Stimulated activated naive B cell treated with anti-CD40 and anti-IgM and Interleukin-4, amounts not matched to agents 10 μg/mL and 1 μg/mL and 100 μg/mL, for 72 hours (primary cell): Measurements from ENCODE around the gene SLC13A5.
A peak's percentile ranks its signal among the peaks of the same experiment; 100 is the strongest.

ENCODE experiments used
- ATAC-seq, 2 donors: fragments of 150-1000 bp; cut with Tn5 transposase; replicated peaks; 2 replicates each; pipeline ENCODE4 v1.10.0; 2021; ENCODE audit warnings: moderate library complexity in 1 of 2
- DNase-seq: peaks from one replicate; pipeline ENCODE4 v3.0.0; 2021
- H3K27ac Mint-ChIP-seq: one replicate; pipeline ENCODE4 v1.8.0; 2022; ENCODE audit warnings: mild to moderate bottlenecking, mixed read lengths
- H3K27me3 Mint-ChIP-seq, 2 donors: one replicate each; pipeline ENCODE4 v1.8.0; 2022; ENCODE audit warnings: mixed read lengths in 2 of 2
- H3K36me3 Mint-ChIP-seq, 2 donors: one replicate each; pipeline ENCODE4 v1.8.0; 2022; ENCODE audit warnings: mixed read lengths in 2 of 2, mild to moderate bottlenecking in 1 of 2
- H3K4me1 Mint-ChIP-seq, 2 donors: one replicate each; pipeline ENCODE4 v1.8.0; 2022; ENCODE audit warnings: mixed read lengths in 2 of 2, mild to moderate bottlenecking in 1 of 2
- H3K4me3 Mint-ChIP-seq, 2 donors: one replicate each; pipeline ENCODE4 v1.8.0; 2022; ENCODE audit warnings: mild to moderate bottlenecking in 2 of 2, mixed read lengths in 2 of 2, moderate library complexity in 1 of 2
- H3K9me3 Mint-ChIP-seq, 2 donors: one replicate each; pipeline ENCODE4 v1.8.0; 2022; ENCODE audit warnings: mixed read lengths in 2 of 2, mild to moderate bottlenecking in 1 of 2

The SLC13A5 gene

GRCh38 chr17:6721744-6722143 lies 8.6 kb upstream of the SLC13A5 start:
- peaks cover 0 to 8% of the 10 kb centered on the region in 2 donors for H3K4me1 Mint-ChIP-seq
- ATAC-seq (no peak), DNase-seq (no peak)
- H3K27ac Mint-ChIP-seq: no peak overlapping the region
- peaks cover 45 to 70% of the 10 kb centered on the region in 2 donors for H3K27me3 Mint-ChIP-seq
- H3K36me3 Mint-ChIP-seq: peaks cover 0 to 2% of the 10 kb centered on the region in 2 donors
- peaks cover 0 to 5% of the 10 kb centered on the region in 2 donors for H3K9me3 Mint-ChIP-seq
- no peak overlapping the region for H3K4me3 Mint-ChIP-seq

GRCh38 chr17:6716736-6717135 lies 3.6 kb upstream of the SLC13A5 start:
- peaks cover 3 to 7% of the 10 kb centered on the region in 2 donors for H3K9me3 Mint-ChIP-seq
- peaks cover 52 to 80% of the 10 kb centered on the region in 2 donors for H3K27me3 Mint-ChIP-seq
- DNase-seq (no peak), ATAC-seq (no peak)
- H3K27ac Mint-ChIP-seq: no peak overlapping the region
- H3K4me3 Mint-ChIP-seq: no peak overlapping the region
- H3K4me1 Mint-ChIP-seq: peaks cover 17 to 33% of the 10 kb centered on the region in 2 donors
- H3K36me3 Mint-ChIP-seq: peaks cover 2 to 3% of the 10 kb centered on the region in 2 donors

GRCh38 chr17:6714315-6714874 lies 1.2 kb upstream of the SLC13A5 start:
- H3K4me1 Mint-ChIP-seq: peaks cover 20 to 26% of the 10 kb centered on the region in 2 donors
- DNase-seq (no peak), ATAC-seq (no peak)
- no peak overlapping the region for H3K27ac Mint-ChIP-seq
- H3K27me3 Mint-ChIP-seq: peaks cover 62 to 79% of the 10 kb centered on the region in 2 donors
- peaks cover 3 to 7% of the 10 kb centered on the region in 2 donors for H3K9me3 Mint-ChIP-seq
- peak overlapping the region; percentile 60 to 80 for H3K4me3 Mint-ChIP-seq
- peaks cover 2 to 3% of the 10 kb centered on the region in 2 donors for H3K36me3 Mint-ChIP-seq

- DNase-seq: no peak
- no peak overlapping the region for H3K27ac Mint-ChIP-seq
- H3K9me3 Mint-ChIP-seq: peaks cover 3 to 7% of the 10 kb centered on the region in 2 donors
- H3K27me3 Mint-ChIP-seq: peaks cover 67 to 83% of the 10 kb centered on the region in 2 donors
- H3K36me3 Mint-ChIP-seq: peaks cover 2 to 3% of the 10 kb centered on the region in 2 donors
- H3K4me1 Mint-ChIP-seq: peaks cover 20 to 26% of the 10 kb centered on the region in 2 donors
- H3K4me3 Mint-ChIP-seq: peak overlapping the region; percentile 69 to 80
- peak; percentile 24 to 29 for ATAC-seq
These were observed 726 bp upstream of the SLC13A5 start for GRCh38 chr17:6713918-6714271.

GRCh38 chr17:6712854-6713129 lies 377 bp downstream of the SLC13A5 start:
- H3K4me3 Mint-ChIP-seq: peak overlapping the region; percentile 79 to 80
- ATAC-seq: no peak
- DNase-seq: no peak
- H3K27me3 Mint-ChIP-seq: peaks cover 73 to 87% of the 10 kb centered on the region in 2 donors
- peaks cover 20 to 26% of the 10 kb centered on the region in 2 donors for H3K4me1 Mint-ChIP-seq
- H3K9me3 Mint-ChIP-seq: peaks cover 3 to 5% of the 10 kb centered on the region in 2 donors
- H3K36me3 Mint-ChIP-seq: peaks cover under 1 to 3% of the 10 kb centered on the region in 2 donors
- H3K27ac Mint-ChIP-seq: no peak overlapping the region

- Mint-ChIP-seq H3K9me3 (peaks cover 3 to 5% of the 10 kb centered on the region in 2 donors), H3K27ac (no peak overlapping the region), H3K36me3 (peaks cover 0 to 3% of the 10 kb centered on the region in 2 donors), H3K27me3 (peaks cover 69 to 85% of the 10 kb centered on the region in 2 donors), H3K4me3 (peak overlapping the region; percentile 79 to 80), H3K4me1 (peaks cover 20 to 26% of the 10 kb centered on the region in 2 donors)
- ATAC-seq (no peak), DNase-seq (no peak)
These were observed 913 bp downstream of the SLC13A5 start for GRCh38 chr17:6712058-6712853.

GRCh38 chr17:6711681-6712057 lies 1.5 kb downstream of the SLC13A5 start:
- Mint-ChIP-seq H3K4me3 (no peak overlapping the region), H3K27me3 (peaks cover 73 to 89% of the 10 kb centered on the region in 2 donors), H3K4me1 (peaks cover 20 to 26% of the 10 kb centered on the region in 2 donors), H3K27ac (no peak overlapping the region), H3K36me3 (peaks cover 0 to 3% of the 10 kb centered on the region in 2 donors), H3K9me3 (peaks cover 3% of the 10 kb centered on the region in 2 donors)
- ATAC-seq: no peak
- DNase-seq: no peak

- DNase-seq: no peak
- Mint-ChIP-seq H3K4me1 (peaks cover 20 to 26% of the 10 kb centered on the region in 2 donors), H3K27me3 (peaks cover 74 to 86% of the 10 kb centered on the region in 2 donors), H3K4me3 (no peak overlapping the region), H3K27ac (no peak overlapping the region), H3K9me3 (peaks cover 1 to 2% of the 10 kb centered on the region in 2 donors), H3K36me3 (peaks cover 0 to 3% of the 10 kb centered on the region in 2 donors)
- no peak for ATAC-seq
These were observed 2.0 kb downstream of the SLC13A5 start for GRCh38 chr17:6711081-6711674.

- H3K4me1 Mint-ChIP-seq: peaks cover 20 to 26% of the 10 kb centered on the region in 2 donors
- no peak overlapping the region for H3K4me3 Mint-ChIP-seq
- H3K27me3 Mint-ChIP-seq: peaks cover 67 to 77% of the 10 kb centered on the region in 2 donors
- H3K36me3 Mint-ChIP-seq: no peaks in the 10 kb centered on the region
- H3K9me3 Mint-ChIP-seq: no peaks in the 10 kb centered on the region
- H3K27ac Mint-ChIP-seq: no peak overlapping the region
- ATAC-seq: no peak
- no peak for DNase-seq
These were observed 2.9 kb downstream of the SLC13A5 start for GRCh38 chr17:6710317-6710716.

- Mint-ChIP-seq H3K27ac (no peak overlapping the region), H3K4me1 (peaks cover 14 to 15% of the 10 kb centered on the region in 2 donors), H3K27me3 (peaks cover 66 to 77% of the 10 kb centered on the region in 2 donors)
These were observed 4.7 kb downstream of the SLC13A5 start for GRCh38 chr17:6708357-6708961.

GRCh38 chr17:6706996-6707395 lies 6.2 kb downstream of the SLC13A5 start:
- no peak overlapping the region for H3K27ac Mint-ChIP-seq
- H3K27me3 Mint-ChIP-seq: peaks cover 61 to 70% of the 10 kb centered on the region in 2 donors
- ATAC-seq (no peak), DNase-seq (no peak)
- H3K9me3 Mint-ChIP-seq: no peaks in the 10 kb centered on the region
- peaks cover under 1 to 3% of the 10 kb centered on the region in 2 donors for H3K4me1 Mint-ChIP-seq
- H3K36me3 Mint-ChIP-seq: no peaks in the 10 kb centered on the region
- no peak overlapping the region for H3K4me3 Mint-ChIP-seq

More at GRCh38 chr17:6708357-6708961, 4.7 kb downstream of the SLC13A5 start:
- DNase-seq: no peak
- no peak overlapping the region for H3K4me3 Mint-ChIP-seq
- no peaks in the 10 kb centered on the region for H3K9me3 Mint-ChIP-seq
- no peaks in the 10 kb centered on the region for H3K36me3 Mint-ChIP-seq
- no peak for ATAC-seq

GRCh38 chr17:6706499-6706898 lies 6.7 kb downstream of the SLC13A5 start:
- Mint-ChIP-seq H3K9me3 (no peaks in the 10 kb centered on the region), H3K36me3 (no peaks in the 10 kb centered on the region), H3K27ac (no peak overlapping the region), H3K27me3 (peaks cover 57 to 65% of the 10 kb centered on the region in 2 donors), H3K4me3 (no peak overlapping the region), H3K4me1 (peaks cover 0 to 4% of the 10 kb centered on the region in 2 donors)
- DNase-seq: no peak
- ATAC-seq: no peak

- ATAC-seq: no peak
- Mint-ChIP-seq H3K27ac (no peak overlapping the region), H3K9me3 (no peaks in the 10 kb centered on the region), H3K4me3 (no peak overlapping the region), H3K36me3 (no peaks in the 10 kb centered on the region), H3K27me3 (peaks cover 45 to 48% of the 10 kb centered on the region in 2 donors), H3K4me1 (peaks cover 0 to 2% of the 10 kb centered on the region in 2 donors)
- no peak for DNase-seq
These were observed 8.6 kb downstream of the SLC13A5 start for GRCh38 chr17:6704470-6705052.

- Mint-ChIP-seq H3K36me3 (no peaks in the 10 kb centered on the region), H3K4me1 (peaks cover 0 to 2% of the 10 kb centered on the region in 2 donors), H3K4me3 (no peak overlapping the region), H3K9me3 (no peaks in the 10 kb centered on the region), H3K27me3 (peaks cover 38 to 43% of the 10 kb centered on the region in 2 donors), H3K27ac (no peak overlapping the region)
- DNase-seq (no peak), ATAC-seq (no peak)
These were observed 9.4 kb downstream of the SLC13A5 start for GRCh38 chr17:6703751-6704150.
